ENCODE results near the gene MCU. TPM values are rescaled to one million over a fixed set of nuclear protein-coding genes. Genes with fewer than 3 reads are reported as not detected.

The MCU gene
- total RNA-seq, 1 experiment from 2014 or later: 42.7 TPM

GRCh38 chr10:72842164-72842563, 150.2 kb downstream of the MCU start:
- DNase-seq (ENCODE audit: low read depth): no peak

- peak; percentile 51 for DNase-seq (ENCODE audit: low read depth)
Observed at GRCh38 chr10:72846238-72846637, 154.3 kb downstream of the MCU start.

GRCh38 chr10:72847681-72848080, 155.7 kb downstream of the MCU start:
- peak; percentile 4 for DNase-seq (ENCODE audit: low read depth)

- no peak for DNase-seq (ENCODE audit: low read depth)
Observed at GRCh38 chr10:72850861-72851260, 158.9 kb downstream of the MCU start.

GRCh38 chr10:72851509-72851908, 159.6 kb downstream of the MCU start:
- no peak for DNase-seq (ENCODE audit: low read depth)

GRCh38 chr10:72852508-72852907, 160.6 kb downstream of the MCU start:
- no peak for DNase-seq (ENCODE audit: low read depth)

GRCh38 chr10:72855129-72855528, 163.2 kb downstream of the MCU start:
- DNase-seq (ENCODE audit: low read depth): no peak

GRCh38 chr10:72855790-72856189, 163.8 kb downstream of the MCU start:
- no peak for DNase-seq (ENCODE audit: low read depth)

- DNase-seq (ENCODE audit: low read depth): no peak
Observed at GRCh38 chr10:72858067-72858466, 166.1 kb downstream of the MCU start.

GRCh38 chr10:72862957-72863356, 171.0 kb downstream of the MCU start:
- DNase-seq (ENCODE audit: low read depth): no peak

- DNase-seq (ENCODE audit: low read depth): peak; percentile 3
Observed at GRCh38 chr10:72875250-72876055, 183.5 kb downstream of the MCU start.

GRCh38 chr10:72879245-72879644, 187.3 kb downstream of the MCU start:
- no peak for DNase-seq (ENCODE audit: low read depth)

- DNase-seq (ENCODE audit: low read depth): no peak
Observed at GRCh38 chr10:72881291-72881690, 189.3 kb downstream of the MCU start.

- DNase-seq (ENCODE audit: low read depth): no peak
Observed at GRCh38 chr10:72883861-72884260, 191.9 kb downstream of the MCU start.

GRCh38 chr10:72885953-72886352, 194.0 kb downstream of the MCU start:
- no peak for DNase-seq (ENCODE audit: low read depth)

GRCh38 chr10:72886621-72887020, 194.7 kb downstream of the MCU start:
- no peak for DNase-seq (ENCODE audit: low read depth)

GRCh38 chr10:72887043-72887442, 195.1 kb downstream of the MCU start:
- DNase-seq (ENCODE audit: low read depth): no peak

GRCh38 chr10:72888151-72888638, 196.3 kb downstream of the MCU start:
- no peak for DNase-seq (ENCODE audit: low read depth)

GRCh38 chr10:72889391-72889831, 197.5 kb downstream of the MCU start:
- peak; percentile 3 for DNase-seq (ENCODE audit: low read depth)

- no peak for DNase-seq (ENCODE audit: low read depth)
Observed at GRCh38 chr10:72890086-72890485, 198.1 kb downstream of the MCU start.

- DNase-seq (ENCODE audit: low read depth): no peak
Observed at GRCh38 chr10:72893136-72893798, 201.3 kb downstream of the MCU start, which contains the start of gene OIT3. TSS of gene OIT3 (plus strand) at chr10:72893739. CDS start at chr10:72893799, 60 bp downstream.

GRCh38 chr10:72895236-72895850, 203.4 kb downstream of the MCU start:
- DNase-seq (ENCODE audit: low read depth): no peak
